LNCAP (cell line): Measurements from ENCODE around the gene PLD3.

Experiments
- TF ChIP-seq, protein P1 (sequence below): fragments of 450-650 bp; IDR thresholded peaks from 2 replicates; pipeline ENCODE4 v1.5.1; 2017; ENCODE audit warnings: mild to moderate bottlenecking

Gene PLD3

DNA sequence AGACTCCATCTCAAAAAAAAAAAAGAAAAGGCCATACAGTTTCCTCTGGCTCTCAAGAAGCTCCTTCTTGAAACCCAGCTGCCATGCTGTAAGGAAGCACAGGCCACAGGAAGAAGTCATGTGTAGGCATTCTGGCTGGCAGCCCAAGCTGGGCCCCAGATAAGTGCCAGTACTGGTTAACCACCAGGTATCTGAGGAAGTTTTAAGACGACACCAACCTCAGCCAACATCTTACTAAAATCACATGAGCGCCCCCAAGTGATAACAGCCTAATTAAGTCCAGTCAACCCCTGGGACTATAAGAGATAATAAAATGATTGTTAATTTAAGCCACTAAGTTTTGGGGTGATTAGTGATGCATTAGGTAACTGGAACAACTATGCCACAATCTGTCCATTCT, 36.0 kb upstream of the PLD3 start:
- TF ChIP-seq, protein P1, sequence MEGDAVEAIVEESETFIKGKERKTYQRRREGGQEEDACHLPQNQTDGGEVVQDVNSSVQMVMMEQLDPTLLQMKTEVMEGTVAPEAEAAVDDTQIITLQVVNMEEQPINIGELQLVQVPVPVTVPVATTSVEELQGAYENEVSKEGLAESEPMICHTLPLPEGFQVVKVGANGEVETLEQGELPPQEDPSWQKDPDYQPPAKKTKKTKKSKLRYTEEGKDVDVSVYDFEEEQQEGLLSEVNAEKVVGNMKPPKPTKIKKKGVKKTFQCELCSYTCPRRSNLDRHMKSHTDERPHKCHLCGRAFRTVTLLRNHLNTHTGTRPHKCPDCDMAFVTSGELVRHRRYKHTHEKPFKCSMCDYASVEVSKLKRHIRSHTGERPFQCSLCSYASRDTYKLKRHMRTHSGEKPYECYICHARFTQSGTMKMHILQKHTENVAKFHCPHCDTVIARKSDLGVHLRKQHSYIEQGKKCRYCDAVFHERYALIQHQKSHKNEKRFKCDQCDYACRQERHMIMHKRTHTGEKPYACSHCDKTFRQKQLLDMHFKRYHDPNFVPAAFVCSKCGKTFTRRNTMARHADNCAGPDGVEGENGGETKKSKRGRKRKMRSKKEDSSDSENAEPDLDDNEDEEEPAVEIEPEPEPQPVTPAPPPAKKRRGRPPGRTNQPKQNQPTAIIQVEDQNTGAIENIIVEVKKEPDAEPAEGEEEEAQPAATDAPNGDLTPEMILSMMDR, result no peak

DNA sequence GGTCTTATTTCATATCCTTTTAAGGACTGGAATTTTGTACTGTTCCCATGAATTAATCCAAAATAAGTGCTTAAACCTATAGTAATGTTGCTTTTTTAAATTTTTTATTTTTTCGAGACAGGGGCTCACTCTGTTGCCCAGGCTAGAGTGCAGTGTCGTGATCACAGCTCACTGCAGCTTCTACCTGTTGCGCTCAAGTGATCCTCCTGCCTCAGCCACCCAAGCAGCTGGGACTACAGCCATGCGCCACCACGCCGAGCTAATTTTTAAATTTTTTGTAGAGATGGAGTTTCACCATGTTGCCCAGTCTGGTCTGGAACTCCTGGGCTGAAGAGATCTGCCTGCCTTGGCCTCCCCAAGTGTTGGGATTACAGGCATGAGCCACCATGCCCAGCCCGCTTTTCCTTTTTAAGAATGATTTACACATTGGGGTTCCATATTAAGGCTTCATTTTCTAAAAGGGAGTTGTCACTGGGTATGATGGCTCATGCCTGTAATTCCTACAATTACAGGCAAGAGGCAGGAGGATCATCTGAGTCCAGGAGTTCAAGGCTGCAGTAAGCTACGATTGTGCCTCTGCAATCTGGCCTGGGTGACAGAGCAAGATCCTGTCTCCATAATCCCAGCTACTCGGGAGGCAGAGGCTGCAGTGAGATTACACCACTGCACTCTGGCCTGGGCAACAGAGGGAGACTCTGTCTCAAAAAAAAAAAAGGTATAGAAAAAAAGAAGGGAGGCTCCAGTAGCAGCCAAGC, 35.1 kb upstream of the PLD3 start:
- TF ChIP-seq, protein P1, result no peak

DNA sequence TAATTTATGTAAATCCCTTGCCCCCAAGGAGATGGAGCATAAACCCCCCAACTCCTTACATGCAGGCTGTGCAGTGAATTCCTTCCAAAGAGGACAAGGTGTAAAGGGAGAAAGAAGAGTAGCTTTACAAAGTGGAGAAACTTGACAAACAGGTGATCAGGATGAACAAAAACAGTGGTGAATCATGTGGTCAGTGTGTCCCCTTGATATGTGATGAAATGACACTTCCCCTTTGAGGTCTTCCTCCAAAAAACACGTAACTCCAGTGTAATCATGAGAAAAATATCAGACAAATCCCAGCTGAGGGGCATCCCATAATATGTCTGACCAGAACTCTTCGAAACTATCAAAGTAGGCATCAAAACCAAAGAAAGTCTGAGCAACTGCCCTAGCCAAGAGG, 33.8 kb upstream of the PLD3 start:
- TF ChIP-seq, protein P1, result no peak

DNA sequence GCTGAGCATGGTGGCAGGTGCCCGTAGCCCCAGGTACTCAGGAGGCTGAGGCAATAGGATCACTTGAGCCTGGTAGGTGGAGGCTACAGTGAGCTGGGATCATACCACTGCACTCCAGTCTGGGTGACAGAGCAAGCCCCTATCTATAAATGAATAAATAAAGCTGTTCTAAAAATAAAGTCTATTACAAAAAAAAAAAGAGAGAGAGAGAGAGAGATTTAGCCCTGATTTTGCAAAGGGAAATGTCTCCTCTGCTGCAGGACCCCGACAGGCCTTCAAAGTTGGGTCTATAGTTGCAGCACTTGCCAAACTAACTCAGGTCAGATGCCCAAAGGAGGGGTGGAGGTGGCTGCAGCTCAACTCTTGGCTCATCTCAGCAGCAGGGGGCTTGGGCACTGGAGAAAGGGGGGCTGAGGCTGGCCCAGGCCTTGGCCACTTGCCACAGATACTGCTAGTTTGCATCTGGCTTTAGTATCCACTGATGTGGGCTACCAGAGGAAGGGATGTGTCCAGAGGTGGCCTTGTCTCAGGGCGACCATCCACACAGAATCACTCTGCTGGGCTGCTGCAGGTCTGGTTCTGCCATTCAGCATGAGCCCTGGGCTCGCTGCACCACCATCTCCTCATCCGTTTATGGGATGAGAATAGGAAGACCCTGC, 32.6 kb upstream of the PLD3 start:
- TF ChIP-seq, protein P1, result no peak

DNA sequence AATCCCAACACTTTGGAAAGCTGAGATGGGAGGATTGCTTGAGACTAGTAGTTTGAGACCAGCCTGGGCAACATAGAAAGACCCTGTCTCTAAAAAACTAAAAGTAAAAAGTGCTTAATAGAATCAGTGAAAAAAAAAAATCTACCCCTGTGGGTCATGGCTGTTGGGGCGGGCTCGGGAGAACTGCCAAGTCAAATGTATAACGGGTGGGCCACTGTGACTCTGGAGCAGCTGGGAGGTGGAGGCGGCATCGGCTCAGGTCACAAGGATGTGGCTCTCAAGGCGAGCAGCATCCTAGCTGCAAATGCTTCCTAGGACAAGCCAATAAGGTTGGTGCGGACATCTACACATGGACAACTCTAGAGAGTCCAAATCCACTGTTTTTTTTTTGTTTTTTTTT, 31.2 kb upstream of the PLD3 start:
- TF ChIP-seq, protein P1, result no peak

DNA sequence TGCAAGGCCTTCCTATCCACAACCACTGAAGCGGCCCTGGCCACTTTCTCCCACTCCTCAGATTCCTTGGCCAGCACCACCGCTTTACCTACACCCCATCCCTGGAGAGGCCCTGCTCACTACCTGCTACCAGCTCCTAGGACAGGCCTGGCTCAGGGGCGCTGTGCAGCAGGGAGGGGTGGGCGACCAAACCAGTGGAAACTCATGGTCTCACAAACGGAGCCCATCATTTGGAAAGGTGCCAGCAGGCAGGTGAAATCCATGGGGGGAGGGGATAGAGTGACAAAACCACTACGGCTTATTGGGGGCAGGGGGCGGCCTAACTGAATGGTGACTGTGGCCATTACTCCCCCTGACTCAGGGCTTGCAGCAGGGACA, 27.9 kb upstream of the PLD3 start:
- TF ChIP-seq, protein P1, result no peak

DNA sequence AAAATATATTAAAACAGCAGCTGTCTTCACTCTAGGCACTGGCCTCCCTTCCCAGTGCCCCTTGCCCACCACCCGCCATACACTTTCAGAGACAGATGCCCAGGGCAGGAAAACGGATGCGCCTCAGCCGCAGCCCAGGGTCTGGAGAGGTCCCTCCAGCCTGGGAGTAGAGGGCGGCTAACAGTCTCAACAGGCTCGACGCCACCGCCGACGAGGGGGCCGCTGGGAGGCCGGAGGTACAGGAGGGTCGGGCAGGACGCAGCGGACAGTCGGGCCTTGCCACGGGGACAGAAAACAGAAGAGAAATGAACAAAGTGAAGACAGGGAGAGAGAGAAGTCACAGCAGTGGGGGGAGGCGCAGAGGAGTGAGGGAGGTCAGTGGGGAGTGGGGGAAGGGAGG, 27.4 kb upstream of the PLD3 start:
- TF ChIP-seq, protein P1, result no peak
